HG02970 (cell line): ENCODE data around the gene INAFM2.

Experiments used
- ATAC-seq: cut with Tn5 transposase; IDR thresholded peaks from one replicate; pipeline ENCODE4 v1.9.1; 2021; ENCODE audit warnings: mild to moderate bottlenecking, moderate library complexity, moderate number of reproducible peaks; ENCODE audit not compliant: unreplicated experiment, low FRiP score

INAFM2 gene

GRCh38 chr15:40325188-40325587 lies 1.7 kb downstream of the INAFM2 start:
- ATAC-seq, result no peak

GRCh38 chr15:40325700-40326099 lies 2.2 kb downstream of the INAFM2 start:
- no peak for ATAC-seq

DNA sequence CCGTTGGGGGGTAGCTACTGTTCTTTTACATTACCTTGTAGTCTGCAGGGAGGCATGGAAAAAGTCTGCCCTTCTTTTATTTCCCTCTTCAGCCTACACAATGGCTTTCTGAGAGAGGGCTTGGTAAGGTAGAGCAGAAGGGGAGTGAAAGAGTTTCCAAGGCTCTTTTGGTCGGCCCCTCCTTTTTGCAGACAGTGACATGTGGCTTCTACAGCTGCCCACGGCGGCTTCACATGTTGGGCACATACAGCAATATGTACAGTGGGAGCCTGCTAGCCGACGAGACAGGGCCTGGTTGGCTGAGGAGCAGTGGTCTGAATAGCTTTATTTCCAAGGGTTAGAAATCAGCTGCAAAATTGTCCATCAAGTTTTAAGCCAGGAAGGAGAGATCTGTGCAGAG lies 4.0 kb downstream of the INAFM2 start:
- ATAC-seq, result no peak

GRCh38 chr15:40328176-40328575 lies 4.7 kb downstream of the INAFM2 start:
- no peak for ATAC-seq

DNA sequence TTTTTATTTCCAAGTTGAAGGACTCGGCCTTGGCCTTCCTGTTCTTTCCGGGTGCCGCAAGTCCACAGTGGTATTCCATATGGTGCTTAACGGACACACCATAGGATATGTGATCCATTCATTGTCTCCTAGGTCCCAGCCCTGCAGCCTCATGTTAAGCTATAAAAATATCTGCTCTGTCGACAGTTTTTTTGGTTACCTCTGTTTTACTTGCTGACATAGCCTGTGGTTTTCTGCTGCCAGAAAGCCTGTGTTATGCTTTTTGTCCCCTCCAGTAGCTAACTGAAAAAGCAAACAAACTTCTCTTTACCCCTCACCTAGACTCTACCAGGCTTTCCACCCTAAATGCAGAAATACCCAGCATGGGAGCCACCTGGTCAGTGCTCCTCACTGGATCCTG lies 5.3 kb downstream of the INAFM2 start:
- no peak for ATAC-seq

- ATAC-seq, result no peak
Observed at GRCh38 chr15:40329804-40330203, 6.3 kb downstream of the INAFM2 start.

GRCh38 chr15:40330368-40330836 lies 6.9 kb downstream of the INAFM2 start:
- no peak for ATAC-seq

DNA sequence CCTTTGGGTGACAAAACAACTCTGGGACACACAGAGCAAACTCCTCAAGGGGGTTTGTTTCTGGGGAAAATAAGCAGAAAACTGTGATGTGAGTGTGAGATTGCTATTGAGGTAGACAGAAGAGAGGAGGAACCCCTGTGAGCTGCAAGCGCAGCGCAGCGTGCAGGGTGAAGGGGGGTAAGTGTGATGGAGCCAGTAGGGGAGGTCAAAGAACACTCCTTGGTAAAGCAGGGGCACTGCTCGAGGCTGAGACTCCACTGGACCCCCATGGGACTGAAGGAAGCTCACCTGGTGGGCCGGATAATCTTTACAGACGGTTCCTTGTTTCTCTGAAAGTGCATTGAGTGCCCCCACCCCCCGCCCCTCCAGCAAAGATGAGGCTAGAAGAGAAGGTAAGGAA lies 7.5 kb downstream of the INAFM2 start:
- ATAC-seq, result no peak

DNA sequence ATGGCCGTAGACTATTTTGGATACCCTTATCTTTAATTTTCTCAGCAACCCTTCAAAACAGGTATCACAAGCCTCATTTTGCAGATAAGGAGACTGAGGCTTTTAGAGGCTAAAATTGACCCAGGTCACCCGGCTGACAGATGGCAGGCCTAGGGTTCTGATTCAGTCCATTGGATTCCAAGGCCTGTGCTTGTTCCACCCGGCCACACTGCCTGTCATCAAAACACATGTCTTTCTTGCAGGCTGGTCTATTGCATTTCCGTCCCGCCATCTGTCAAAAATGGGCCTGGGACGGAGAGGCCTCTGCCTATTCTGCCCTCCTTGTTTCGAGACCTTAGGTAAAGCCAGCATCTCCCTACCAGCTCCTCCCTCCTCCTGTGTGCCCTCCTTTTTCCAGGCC lies 8.1 kb downstream of the INAFM2 start:
- ATAC-seq, result no peak

DNA sequence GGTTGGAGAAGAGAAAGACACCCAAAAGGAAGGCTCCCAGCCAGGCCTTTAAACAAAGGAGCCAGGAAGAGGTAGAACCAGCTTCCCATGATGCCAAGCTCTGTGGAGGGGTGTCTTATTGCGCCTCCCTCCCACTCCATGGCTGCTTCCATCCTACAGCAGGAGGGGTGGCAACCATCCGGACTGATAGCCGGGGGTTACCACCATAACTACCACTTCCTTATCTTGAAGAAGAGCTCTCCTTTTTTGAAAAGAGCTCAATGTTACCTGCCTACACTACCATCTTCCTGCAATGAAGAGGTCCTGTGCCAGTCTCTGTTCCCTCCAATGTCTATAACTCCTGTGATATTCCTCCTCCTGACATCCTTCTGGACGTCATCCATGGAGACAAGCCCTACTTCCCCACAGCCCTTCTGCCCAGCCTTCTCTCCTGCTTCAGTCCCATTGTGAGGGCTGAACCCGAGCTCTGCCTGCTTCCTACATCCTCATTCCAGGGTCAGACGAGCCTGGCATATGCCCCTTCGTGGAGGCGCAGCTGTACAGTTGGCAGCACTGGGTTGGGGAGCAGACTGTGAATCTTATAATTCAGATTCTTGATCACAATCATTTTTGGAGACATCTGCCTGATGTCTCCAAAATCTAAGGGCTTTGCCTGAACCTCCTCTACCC lies 8.8 kb downstream of the INAFM2 start:
- ATAC-seq, result no peak

DNA sequence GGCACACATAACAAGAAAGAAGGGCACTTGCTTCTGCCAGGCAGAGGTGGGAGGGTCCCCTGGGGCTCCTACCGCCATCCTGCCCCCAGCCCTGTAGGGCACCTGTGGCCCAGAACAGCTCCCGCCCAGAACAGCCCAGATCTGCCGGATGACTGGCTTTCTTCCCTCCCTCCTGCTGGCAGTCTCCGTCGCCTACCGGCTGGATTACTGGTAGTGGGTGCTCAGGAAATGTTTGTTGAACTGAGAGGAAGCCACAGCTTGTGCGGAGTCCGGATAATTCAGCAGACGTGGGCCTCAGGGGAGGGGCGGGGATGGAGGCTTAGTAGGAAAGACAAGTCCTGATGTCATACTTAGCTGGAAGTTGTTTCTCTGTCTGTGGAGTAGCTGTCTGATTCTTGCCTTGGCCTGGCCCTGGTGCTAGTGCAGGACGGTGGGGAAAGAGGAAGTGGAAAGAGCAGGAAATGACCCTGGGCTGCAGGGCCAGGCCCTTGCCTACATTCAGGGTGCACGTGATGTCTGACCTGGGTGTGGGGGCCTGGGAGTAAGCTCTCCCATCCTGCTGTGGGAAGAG lies 10.5 kb downstream of the INAFM2 start:
- no peak for ATAC-seq

DNA sequence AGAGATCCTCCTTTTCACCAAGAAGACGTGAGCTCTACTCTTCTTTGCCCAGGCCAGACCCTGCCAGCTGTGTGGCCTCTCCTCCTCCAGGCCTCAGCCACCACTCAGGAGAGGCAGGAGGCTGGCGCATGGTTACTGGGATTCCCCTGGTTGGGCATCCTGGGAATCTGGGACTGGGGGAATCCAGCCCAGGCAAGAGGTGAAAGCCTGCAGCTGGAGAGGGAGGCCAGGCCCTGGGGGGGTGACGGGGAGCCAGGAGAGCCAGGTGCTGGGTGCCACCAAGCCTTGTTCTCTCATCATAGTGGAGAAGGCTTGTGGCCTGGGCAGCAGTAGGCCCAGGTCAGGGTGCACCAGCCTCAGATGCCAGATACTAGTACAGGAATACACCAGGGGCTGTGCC lies 11.0 kb downstream of the INAFM2 start:
- no peak for ATAC-seq

- no peak for ATAC-seq
Observed at GRCh38 chr15:40334941-40335795, 11.7 kb downstream of the INAFM2 start.

DNA sequence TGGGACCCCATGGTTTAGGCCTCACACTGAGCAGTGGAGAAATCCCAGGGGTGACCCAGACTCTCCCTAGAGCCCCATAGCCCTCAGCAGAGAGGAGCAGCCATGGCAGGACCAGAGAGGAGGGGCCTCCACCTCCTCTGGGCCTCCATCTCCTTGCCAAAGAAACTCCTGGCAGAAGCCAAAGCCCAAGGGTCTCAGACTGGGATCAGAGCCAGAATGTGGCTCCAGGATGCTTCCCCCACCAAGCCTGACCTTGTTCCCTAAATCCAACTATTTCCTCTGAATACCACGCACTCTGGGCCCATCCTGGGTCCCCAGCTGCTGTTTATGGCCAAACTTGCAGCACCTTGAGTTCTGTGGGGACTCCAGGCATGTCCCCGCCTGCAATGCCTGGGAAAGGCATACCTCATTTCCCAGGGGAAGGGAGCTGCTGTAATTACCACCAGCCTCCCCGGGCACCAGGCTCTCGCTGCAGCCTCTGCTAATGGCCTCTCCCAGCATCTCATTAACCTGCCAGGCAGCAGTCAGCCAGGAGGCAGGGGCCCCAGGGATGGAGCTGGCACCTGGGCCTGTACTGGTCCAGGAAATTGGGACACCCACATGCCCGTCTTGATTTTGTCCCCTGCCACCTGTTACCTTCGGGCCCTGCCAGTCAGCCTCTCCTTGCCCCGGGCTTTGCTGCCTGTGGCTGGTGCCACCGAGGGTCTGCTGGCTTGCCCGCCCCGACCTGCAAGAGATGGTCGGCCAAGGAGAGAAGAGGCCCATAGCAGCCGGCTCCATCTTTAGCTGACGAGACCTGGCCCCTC lies 12.6 kb downstream of the INAFM2 start:
- no peak for ATAC-seq

GRCh38 chr15:40336744-40337122 lies 13.2 kb downstream of the INAFM2 start:
- no peak for ATAC-seq

GRCh38 chr15:40337597-40337996 lies 14.1 kb downstream of the INAFM2 start:
- no peak for ATAC-seq

GRCh38 chr15:40338041-40338657 lies 14.7 kb downstream of the INAFM2 start:
- no peak for ATAC-seq

DNA sequence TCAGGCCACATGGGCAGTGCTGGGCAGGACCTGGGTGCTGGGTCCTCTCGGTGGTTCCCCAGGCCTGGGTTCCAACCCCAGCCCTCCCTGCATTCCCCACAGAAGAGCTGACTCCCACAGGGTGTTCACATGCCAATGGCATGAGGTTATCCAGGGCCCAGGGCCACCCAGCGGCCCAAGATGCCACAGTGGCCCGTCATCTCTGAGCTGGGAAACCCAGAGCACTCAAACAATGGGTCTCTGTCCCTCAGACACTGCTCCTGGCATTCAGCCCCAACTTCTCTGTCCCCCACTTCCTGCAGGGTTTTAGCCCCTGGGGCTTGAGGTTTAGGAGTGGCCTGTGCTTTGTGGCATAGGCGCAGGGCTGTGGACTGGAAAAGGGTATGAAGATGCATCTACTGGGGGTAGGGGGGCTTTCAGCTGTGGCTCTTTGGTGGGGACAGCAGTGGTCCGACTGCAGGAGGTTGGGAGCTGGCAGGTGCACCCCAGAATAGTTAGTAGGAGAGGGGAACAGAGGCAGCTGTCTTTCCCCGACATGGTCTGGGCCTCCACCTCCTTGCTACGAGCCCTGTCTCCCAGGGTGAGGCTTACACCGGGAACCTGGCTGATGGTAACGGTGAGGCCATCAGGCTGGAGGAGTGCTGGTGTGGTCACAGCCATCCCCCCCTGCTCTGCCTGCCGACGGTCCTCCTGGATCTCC lies 15.6 kb downstream of the INAFM2 start:
- no peak for ATAC-seq

- ATAC-seq, result no peak
Observed at GRCh38 chr15:40339621-40339945, 16.1 kb downstream of the INAFM2 start.
